Fibroblast of lung (primary cell): Measurements from ENCODE around the gene FLVCR1. TPM values are rescaled to one million over a fixed set of nuclear protein-coding genes. Genes with fewer than 3 reads are reported as not detected.
"Not testable (repeated sequence)": the region's sequence is repeated elsewhere in the genome, so short reads cannot be mapped to it uniquely, and the experiment has no call there.

Experiments used
- DNase-seq, 2 donors: peaks; one replicate each; pipeline versions ENCODE4 v3.0.0 to v3.0.0-alpha.2; 2010; ENCODE audit warnings: low read depth in 2 of 2
- H2AFZ ChIP-seq: 2 replicates; pipeline ENCODE4 v1.5.1; 2012; ENCODE audit warnings: low read length, control low read depth, inconsistent platforms
- H3K27ac ChIP-seq: 2 replicates; pipeline ENCODE4 v1.5.1; 2011; ENCODE audit warnings: low read length, control low read depth; ENCODE audit not compliant: insufficient read depth
- H3K27me3 ChIP-seq: 2 replicates; pipeline ENCODE4 v1.5.1; 2011; ENCODE audit warnings: mild to moderate bottlenecking, low read length; ENCODE audit not compliant: control insufficient read depth, insufficient read depth
- H3K36me3 ChIP-seq: 2 replicates; pipeline ENCODE4 v1.5.1; 2011; ENCODE audit warnings: low read length; ENCODE audit not compliant: control insufficient read depth, insufficient read depth
- H3K4me1 ChIP-seq: 2 replicates; pipeline ENCODE4 v1.5.1; 2011; ENCODE audit warnings: low read length; ENCODE audit not compliant: control insufficient read depth, insufficient read depth; ENCODE audit errors: extremely low read depth
- H3K4me2 ChIP-seq: 2 replicates; pipeline ENCODE4 v1.5.1; 2011; ENCODE audit warnings: low read length, control low read depth; ENCODE audit not compliant: insufficient read depth; ENCODE audit errors: extremely low read depth
- H3K4me3 ChIP-seq, 4 experiments: fragments of 200-600 bp in 1 of 4; sonication (generic) in 1 of 4; replicated peaks in 1 of 4; 2 replicates each; pipeline ENCODE4 v1.5.1; 2011 to 2016; ENCODE audit warnings: low read length in 4 of 4, low read depth in 3 of 4, mild to moderate bottlenecking in 3 of 4, control low read depth in 2 of 4, inconsistent platforms in 1 of 4, mixed read lengths in 1 of 4; ENCODE audit not compliant: insufficient read depth in 1 of 4; ENCODE audit errors: control extremely low read depth in 1 of 4
- H3K79me2 ChIP-seq: 2 replicates; pipeline ENCODE4 v1.5.1; 2012; ENCODE audit warnings: mild to moderate bottlenecking, low read length, inconsistent platforms; ENCODE audit not compliant: control insufficient read depth, insufficient read depth
- H3K9ac ChIP-seq: 2 replicates; pipeline ENCODE4 v1.5.1; 2011; ENCODE audit warnings: mild to moderate bottlenecking, low read length, control low read depth; ENCODE audit not compliant: insufficient read depth
- H3K9me3 ChIP-seq: 2 replicates; pipeline ENCODE4 v1.5.1; 2012; ENCODE audit warnings: low read depth, low read length; ENCODE audit not compliant: control insufficient read depth, insufficient read depth
- H4K20me1 ChIP-seq: 2 replicates; pipeline ENCODE4 v1.5.1; 2011; ENCODE audit warnings: low read length; ENCODE audit not compliant: control insufficient read depth, insufficient read depth; ENCODE audit errors: extremely low read depth
- EZH2 ChIP-seq: IDR thresholded peaks from 2 replicates; pipeline ENCODE4 v1.5.1; 2012; ENCODE audit warnings: low read length, control low read depth, mild to moderate bottlenecking; ENCODE audit errors: missing control alignments
- polyA plus RNA-seq, 2 donors: library from polyadenylated mRNA; depleted of rRNA in 1 of 2; stranded (reverse) in 1 of 2; unstranded in 1 of 2; fragments of >200 nt; gene quantifications; 2 replicates each; pipeline ENCODE4 v1.2.1, GENCODE V29; 2011 to 2012; ENCODE audit warnings: missing spikeins in 1 of 2
- total RNA-seq: library from RNA; depleted of rRNA; stranded (reverse); fragments of >200 nt; gene quantifications from 2 replicates; pipeline ENCODE4 v1.2.1, GENCODE V29; 2014
- TF ChIP-seq, protein P1 (sequence below), 2 donors: IDR thresholded peaks in 1 of 2; conservative IDR thresholded peaks in 1 of 2; 1 replicate in 1 of 2; 2 replicates in 1 of 2; pipeline ENCODE4 v1.5.1; 2011 to 2012; ENCODE audit warnings: low read length in 2 of 2, control low read depth in 1 of 2, inconsistent platforms in 1 of 2, low read depth in 1 of 2, mild to moderate bottlenecking in 1 of 2

FLVCR1 gene
- total and polyA plus RNA-seq, 2 donors (not counting 1 experiment from before 2014, with no cell fraction given): 2.5 to 7.3 TPM

DNA sequence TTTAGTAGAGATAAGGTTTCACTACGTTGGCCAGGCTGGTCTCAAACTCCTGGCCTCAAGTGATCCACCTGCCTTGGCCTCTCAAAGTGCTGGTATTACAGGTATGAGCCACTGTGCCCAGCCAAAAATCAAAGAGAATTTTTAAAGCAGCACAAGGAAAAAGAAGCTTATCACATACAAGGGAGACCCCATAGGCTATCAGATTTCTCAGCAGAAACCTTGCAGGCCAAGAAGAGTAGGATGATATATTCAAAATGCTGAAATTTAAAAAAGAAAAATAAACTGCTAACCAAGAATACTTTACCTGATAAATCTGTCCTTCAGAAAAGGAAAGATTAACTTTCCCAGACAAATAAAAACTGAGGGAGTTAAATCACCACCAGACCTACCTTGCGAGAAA, 43.2 kb downstream of the FLVCR1 start:
- Histone ChIP-seq H3K79me2 (no peaks in the 10 kb centered on the region), H2AFZ (no peak overlapping the region), H3K27me3 (no peaks in the 10 kb centered on the region), H3K27ac (no peak overlapping the region), H3K9me3 (no peaks in the 10 kb centered on the region), H3K36me3 (peaks cover 2% of the 10 kb centered on the region), H3K4me1 (no peaks in the 10 kb centered on the region), H3K4me2 (no peak overlapping the region), H4K20me1 (no peaks in the 10 kb centered on the region), H3K9ac (no peak overlapping the region), H3K4me3 (no peak overlapping the region)
- no peak for DNase-seq
- TF ChIP-seq, protein P1, sequence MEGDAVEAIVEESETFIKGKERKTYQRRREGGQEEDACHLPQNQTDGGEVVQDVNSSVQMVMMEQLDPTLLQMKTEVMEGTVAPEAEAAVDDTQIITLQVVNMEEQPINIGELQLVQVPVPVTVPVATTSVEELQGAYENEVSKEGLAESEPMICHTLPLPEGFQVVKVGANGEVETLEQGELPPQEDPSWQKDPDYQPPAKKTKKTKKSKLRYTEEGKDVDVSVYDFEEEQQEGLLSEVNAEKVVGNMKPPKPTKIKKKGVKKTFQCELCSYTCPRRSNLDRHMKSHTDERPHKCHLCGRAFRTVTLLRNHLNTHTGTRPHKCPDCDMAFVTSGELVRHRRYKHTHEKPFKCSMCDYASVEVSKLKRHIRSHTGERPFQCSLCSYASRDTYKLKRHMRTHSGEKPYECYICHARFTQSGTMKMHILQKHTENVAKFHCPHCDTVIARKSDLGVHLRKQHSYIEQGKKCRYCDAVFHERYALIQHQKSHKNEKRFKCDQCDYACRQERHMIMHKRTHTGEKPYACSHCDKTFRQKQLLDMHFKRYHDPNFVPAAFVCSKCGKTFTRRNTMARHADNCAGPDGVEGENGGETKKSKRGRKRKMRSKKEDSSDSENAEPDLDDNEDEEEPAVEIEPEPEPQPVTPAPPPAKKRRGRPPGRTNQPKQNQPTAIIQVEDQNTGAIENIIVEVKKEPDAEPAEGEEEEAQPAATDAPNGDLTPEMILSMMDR (conservative IDR thresholded peaks at IDR 0.05 in 1 of 2, IDR thresholded peaks at IDR 0.05 in 1 of 2; ENCODE audit: low read depth in 1 of 2, low read length in 2 of 2): no peak
- no peak for TF ChIP-seq EZH2

DNA sequence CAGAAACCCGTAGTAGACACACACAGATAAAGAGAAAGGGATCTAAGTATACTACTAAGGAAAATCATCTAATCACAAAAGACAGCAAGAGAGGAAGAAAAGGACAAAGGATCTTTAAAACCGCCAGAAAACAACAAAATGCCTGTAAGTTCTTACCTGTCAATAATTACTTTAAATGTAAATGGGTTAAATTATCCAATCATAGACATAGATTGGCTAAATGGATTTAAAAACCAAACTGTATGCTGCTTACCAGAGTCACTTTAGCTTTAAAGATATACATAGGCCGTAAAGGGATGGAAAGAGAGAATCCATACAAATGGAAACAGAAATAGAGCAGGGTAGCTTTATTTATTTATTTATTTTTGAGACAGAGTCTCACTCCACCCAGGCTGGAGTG, 44.0 kb downstream of the FLVCR1 start:
- Histone ChIP-seq H3K4me2 (no peak overlapping the region), H3K27me3 (no peaks in the 10 kb centered on the region), H3K27ac (no peak overlapping the region), H3K79me2 (no peaks in the 10 kb centered on the region), H3K9ac (no peak overlapping the region), H4K20me1 (no peaks in the 10 kb centered on the region), H3K4me3 (no peak overlapping the region), H3K9me3 (no peaks in the 10 kb centered on the region), H3K4me1 (no peaks in the 10 kb centered on the region), H3K36me3 (peaks cover 2% of the 10 kb centered on the region), H2AFZ (no peak overlapping the region)
- TF ChIP-seq, protein P1 (conservative IDR thresholded peaks at IDR 0.05 in 1 of 2, IDR thresholded peaks at IDR 0.05 in 1 of 2; ENCODE audit: low read depth in 1 of 2, low read length in 2 of 2): no peak
- no peak for TF ChIP-seq EZH2
- DNase-seq: no peak

DNA sequence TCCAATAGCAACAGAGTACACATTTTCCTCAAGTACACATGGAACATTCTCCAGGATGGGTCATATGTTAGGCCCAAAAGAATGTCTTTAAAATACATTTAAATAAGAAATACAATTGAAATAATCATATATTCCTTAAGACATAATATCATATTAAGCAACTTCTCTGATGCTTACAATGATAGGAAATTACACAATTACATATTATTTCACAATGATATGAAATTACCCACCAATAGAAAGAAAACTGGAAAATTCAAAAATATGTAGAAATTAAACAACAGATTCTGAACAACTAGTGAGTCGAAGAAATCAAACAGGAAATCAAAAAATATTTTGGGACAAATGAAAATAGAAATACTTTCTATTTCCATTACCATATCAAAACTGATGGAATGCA, 45.6 kb downstream of the FLVCR1 start:
- Histone ChIP-seq H3K79me2 (no peaks in the 10 kb centered on the region), H4K20me1 (no peaks in the 10 kb centered on the region), H2AFZ (no peak overlapping the region), H3K9ac (no peak overlapping the region), H3K9me3 (no peaks in the 10 kb centered on the region), H3K4me3 (no peak overlapping the region), H3K4me1 (no peaks in the 10 kb centered on the region), H3K4me2 (no peak overlapping the region), H3K27ac (no peak overlapping the region), H3K27me3 (no peaks in the 10 kb centered on the region), H3K36me3 (peaks cover under 1% of the 10 kb centered on the region)
- TF ChIP-seq, protein P1 (conservative IDR thresholded peaks at IDR 0.05 in 1 of 2, IDR thresholded peaks at IDR 0.05 in 1 of 2; ENCODE audit: low read depth in 1 of 2, low read length in 2 of 2): no peak
- TF ChIP-seq EZH2: no peak
- DNase-seq: no peak

DNA sequence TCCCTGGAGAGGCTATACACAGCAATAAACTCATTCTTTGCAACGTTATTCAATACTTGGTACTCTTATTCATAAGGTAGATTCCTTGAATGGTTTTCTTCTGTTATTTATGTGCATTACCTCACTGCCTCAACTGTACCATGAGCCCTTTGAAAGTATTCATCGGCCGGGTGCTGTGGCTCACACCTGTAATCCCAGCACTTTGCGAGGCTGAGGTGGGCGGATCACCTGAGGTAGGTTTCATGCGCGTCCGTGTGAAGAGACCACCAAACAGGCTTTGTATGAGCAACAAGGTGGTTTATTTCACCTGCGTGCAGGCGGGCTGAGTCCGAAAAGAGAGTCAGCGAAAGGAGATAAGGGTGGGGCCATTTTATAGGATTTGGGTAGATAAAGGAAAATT, 50.0 kb downstream of the FLVCR1 start:
- H3K4me2 ChIP-seq, H3K27ac ChIP-seq, H4K20me1 ChIP-seq, H3K4me1 ChIP-seq, DNase-seq, H2AFZ ChIP-seq, H3K4me3 ChIP-seq, H3K9me3 ChIP-seq, H3K36me3 ChIP-seq, H3K79me2 ChIP-seq, H3K27me3 ChIP-seq, H3K9ac ChIP-seq: not testable (repeated sequence)
